NCI-H345 treated with DMSO at 0.1 percent for 48 hours (cell line): ENCODE measurements around the gene CEP41.

Experiments
- DNase-seq: peaks from one replicate; lab custom pipeline; 2025; ENCODE audit not compliant: unreplicated experiment; lab: John Stamatoyannopoulos, UW

The CEP41 gene

GRCh38 chr7:130440527-130441365, at the start of gene CEP41:
Gene CEP41 (minus strand): TSS chr7:130441016. CDS start chr7:130440966, 50 bp downstream.
- peak; percentile 93 for DNase-seq

GRCh38 chr7:130490311-130490791, 49.5 kb upstream of the CEP41 start:
- DNase-seq: no peak

- no peak for DNase-seq
Measured at GRCh38 chr7:130489140-130489983, 48.5 kb upstream of the CEP41 start.

GRCh38 chr7:130488392-130489139, 47.8 kb upstream of the CEP41 start:
- no peak for DNase-seq

- DNase-seq: no peak
Measured at GRCh38 chr7:130486954-130487436, 46.2 kb upstream of the CEP41 start.

- DNase-seq: peak; percentile 79
Measured at GRCh38 chr7:130486114-130486953, 45.5 kb upstream of the CEP41 start.

GRCh38 chr7:130485734-130486113, 44.9 kb upstream of the CEP41 start:
- DNase-seq: no peak

- DNase-seq: no peak
Measured at GRCh38 chr7:130483031-130483430, 42.2 kb upstream of the CEP41 start.

- DNase-seq: no peak
Measured at GRCh38 chr7:130481898-130482297, 41.1 kb upstream of the CEP41 start.

GRCh38 chr7:130479716-130480400, 39.0 kb upstream of the CEP41 start:
- DNase-seq: no peak

GRCh38 chr7:130478991-130479390, 38.2 kb upstream of the CEP41 start:
- DNase-seq: no peak

- no peak for DNase-seq
Measured at GRCh38 chr7:130476297-130477150, 35.7 kb upstream of the CEP41 start.

- no peak for DNase-seq
Measured at GRCh38 chr7:130475776-130476175, 35.0 kb upstream of the CEP41 start.

GRCh38 chr7:130473876-130474275, 33.1 kb upstream of the CEP41 start:
- no peak for DNase-seq

GRCh38 chr7:130473289-130473688, 32.5 kb upstream of the CEP41 start:
- no peak for DNase-seq

GRCh38 chr7:130471974-130472373, 31.2 kb upstream of the CEP41 start:
- no peak for DNase-seq

GRCh38 chr7:130468612-130469011, 27.8 kb upstream of the CEP41 start:
- DNase-seq: no peak

- no peak for DNase-seq
Measured at GRCh38 chr7:130463553-130464434, 23.0 kb upstream of the CEP41 start.
